GM18526 (cell line): ENCODE results near the gene ZMYND8.

Source experiments
- POLR2A ChIP-seq: IDR thresholded peaks from 3 replicates; pipeline ENCODE4 v1.6.1; 2011; ENCODE audit not compliant: insufficient read length; ENCODE audit errors: extremely low read depth

Gene ZMYND8

GRCh38 chr20:47236639-47236900 lies 119.9 kb downstream of the ZMYND8 start:
- no peak for TF ChIP-seq POLR2A

DNA sequence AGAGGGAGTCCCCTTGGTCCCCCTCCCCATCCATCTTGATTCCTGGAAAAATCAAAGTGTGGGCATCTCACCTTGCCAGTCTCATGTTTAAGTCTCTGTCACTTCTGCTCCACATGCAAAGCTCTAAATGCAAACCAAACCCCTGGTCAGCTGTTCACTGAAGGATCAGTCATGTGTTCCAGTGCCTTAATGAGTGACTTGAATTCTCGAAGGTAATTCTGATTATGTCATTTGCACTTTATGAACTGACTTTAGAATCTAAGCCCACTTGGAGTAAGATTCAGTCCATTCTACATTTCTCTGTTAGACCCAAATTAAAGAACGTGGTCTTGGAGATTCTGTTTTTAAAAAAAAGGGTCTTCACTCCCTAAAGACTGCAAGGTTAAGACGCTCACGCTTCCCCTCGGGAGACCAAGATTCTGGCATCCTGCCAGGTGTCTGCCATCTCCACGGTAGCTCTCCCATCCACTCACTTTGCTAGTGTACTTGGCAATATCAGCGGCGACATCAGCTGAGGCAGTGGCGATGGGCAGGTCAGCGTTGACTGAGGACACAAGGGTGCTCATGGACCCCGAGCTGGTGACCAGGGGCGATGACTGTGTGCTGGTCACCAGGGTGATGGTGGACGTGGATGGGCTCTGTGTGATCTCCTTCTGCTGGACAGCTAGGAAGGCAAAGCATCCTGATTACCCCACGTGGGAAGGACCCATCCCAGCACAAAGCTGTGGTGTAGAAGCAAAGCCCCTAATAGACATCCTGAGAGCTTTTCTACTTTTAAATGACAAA lies 120.5 kb downstream of the ZMYND8 start:
- TF ChIP-seq POLR2A: no peak

DNA sequence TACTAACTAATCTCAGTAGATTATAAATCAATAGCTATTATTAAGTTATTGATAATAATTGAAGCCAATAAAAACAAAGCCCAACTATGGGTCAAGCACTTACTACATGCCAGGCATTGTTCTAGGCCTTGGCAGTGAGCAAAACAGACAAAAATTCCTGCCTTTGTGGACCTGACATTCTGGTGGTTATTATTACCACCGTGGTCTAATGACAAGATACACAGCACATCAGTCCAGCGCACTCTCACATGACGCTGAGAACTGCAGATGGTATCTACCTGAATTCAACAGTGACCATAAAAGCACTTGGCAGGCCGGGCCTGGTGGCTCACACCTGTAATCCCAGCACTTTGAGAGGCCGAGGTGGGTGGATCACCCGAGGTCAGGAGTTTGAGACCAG lies 121.4 kb downstream of the ZMYND8 start:
- TF ChIP-seq POLR2A: no peak

- TF ChIP-seq POLR2A: no peak
These were observed 122.9 kb downstream of the ZMYND8 start for GRCh38 chr20:47233333-47234188.

GRCh38 chr20:47232518-47232917 lies 124.0 kb downstream of the ZMYND8 start:
- TF ChIP-seq POLR2A: no peak

DNA sequence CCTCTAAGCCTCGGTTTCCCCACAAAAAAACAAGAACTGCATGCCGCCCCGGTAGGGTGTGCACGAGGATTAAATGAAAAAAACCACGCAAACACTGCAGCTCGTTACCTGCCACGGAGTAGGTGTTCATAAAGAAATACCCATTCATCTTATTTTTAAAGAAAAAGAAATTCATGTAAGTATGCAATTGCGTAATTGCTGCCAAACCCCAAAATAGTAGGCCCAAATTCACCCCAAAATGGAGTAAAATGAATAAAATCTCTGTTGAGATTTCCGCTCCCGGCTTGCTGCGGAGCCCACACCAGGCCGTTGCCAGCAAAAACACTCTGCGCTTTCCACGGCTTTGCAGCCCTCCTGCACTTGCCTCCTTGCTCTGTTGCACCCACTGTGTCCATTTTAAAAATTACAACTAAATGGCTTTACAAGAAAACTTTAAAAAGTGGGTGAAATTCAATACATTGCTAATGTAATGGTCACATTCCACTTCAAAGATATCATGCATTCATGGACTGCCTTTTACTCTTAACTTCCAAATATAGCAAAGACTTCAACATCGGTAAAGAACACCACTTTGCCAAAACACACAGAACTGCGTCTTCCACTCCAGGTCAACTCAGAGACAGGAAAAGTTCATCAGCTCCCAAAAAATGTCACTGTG lies 125.0 kb downstream of the ZMYND8 start:
- no peak for TF ChIP-seq POLR2A

DNA sequence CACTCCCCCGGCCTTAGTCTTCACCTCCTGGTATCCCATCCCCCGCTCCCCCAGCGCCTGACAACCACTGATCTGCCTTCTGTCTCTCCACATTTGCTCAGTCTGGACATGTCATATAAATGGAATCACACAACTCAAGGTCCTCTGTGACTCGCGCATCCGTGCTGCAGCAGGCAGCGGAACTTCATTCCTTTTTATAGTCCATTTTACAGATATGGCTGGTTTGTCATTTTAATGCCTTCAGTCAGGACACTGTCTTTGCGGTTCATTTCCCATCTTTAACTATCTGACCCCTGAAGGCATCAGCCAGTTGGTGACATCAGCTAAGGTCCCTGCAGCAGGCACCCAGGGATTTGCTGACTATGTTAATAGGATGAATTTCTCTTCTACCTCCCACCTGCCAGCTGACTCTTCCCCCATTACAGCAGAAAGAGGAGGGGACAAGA lies 125.7 kb downstream of the ZMYND8 start:
- no peak for TF ChIP-seq POLR2A

DNA sequence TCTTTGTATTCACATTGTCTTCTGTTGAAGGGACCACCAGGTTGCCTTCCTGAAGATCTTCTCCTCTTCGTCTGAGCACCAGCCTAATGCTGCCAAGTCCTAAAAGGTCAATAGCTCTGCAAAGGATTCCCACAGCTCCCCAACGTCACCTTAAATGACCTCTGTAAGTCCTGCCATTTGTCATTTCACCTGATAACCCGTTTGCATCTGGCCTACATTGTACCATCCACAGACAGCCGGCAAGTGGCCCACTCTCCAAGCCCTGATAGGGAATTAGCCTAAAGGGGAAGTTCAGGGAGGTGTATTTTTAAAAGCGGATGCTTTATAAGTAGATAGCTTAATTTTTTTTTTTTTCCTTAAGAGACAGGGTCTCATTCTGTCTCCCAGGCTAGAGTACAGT lies 127.8 kb downstream of the ZMYND8 start:
- no peak for TF ChIP-seq POLR2A

DNA sequence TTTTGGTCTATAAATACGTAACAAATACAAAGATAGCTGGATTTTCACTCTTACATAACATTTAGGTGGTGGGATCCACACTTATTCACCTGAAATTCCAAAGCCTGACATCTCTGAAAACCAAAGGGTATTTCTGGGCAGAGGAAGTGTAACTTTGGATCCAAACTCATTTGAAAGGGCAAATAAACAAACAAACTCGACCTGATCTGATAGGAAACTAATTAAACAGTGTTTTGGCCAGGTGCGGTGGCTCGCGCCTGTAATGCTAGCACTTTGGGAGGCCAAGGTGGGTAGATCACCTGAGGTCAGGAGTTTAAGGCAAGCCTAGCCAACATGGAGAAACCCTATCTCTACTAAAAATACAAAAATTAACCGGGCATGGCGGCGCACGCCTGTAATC lies 128.9 kb downstream of the ZMYND8 start:
- no peak for TF ChIP-seq POLR2A

- TF ChIP-seq POLR2A: no peak
These were observed 129.4 kb downstream of the ZMYND8 start for GRCh38 chr20:47227119-47227518.

GRCh38 chr20:47225458-47225857 lies 131.0 kb downstream of the ZMYND8 start:
- no peak for TF ChIP-seq POLR2A

DNA sequence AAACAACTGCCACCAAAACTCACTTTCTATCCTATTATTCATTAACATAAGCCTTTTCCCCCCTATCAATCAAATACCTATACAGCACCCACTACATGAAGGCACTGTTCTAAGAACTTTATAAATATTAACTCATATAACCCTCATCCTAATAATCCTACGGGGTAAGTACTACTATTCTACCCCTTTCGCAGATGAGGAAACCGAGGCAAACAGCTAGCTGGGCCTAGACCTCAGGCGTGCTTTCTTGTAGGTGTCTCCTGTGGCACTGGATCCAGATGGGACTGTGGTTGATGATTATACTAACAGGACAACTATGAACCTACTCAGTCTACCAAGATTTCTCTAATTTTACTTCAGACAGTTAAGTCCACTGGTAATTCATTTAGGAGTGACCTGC lies 131.6 kb downstream of the ZMYND8 start:
- no peak for TF ChIP-seq POLR2A

DNA sequence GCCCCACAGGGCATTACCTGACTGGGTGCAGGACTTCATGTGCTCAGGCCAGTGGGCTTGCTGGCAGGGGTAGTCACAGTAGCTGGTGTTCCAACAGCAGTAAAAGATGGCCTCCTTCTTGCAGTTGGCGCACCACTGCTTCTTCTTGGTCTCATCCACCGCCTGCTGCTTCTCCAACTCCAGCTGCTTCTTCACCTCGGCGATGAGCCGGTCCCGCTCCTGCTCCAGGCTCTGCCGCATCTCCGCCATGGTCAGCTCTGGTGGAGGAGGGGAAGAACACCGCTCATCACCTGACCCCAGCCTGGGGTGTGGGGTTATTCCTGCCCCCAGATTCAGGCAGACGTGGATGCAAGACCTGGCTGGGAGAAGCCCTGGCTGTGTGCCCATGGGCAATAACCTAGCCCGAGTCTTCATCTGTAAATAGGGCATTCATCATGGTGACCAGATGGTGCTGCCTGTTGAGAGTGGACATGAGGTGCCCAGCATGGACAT lies 132.2 kb downstream of the ZMYND8 start:
- TF ChIP-seq POLR2A: no peak

- TF ChIP-seq POLR2A: no peak
These were observed 132.6 kb downstream of the ZMYND8 start for GRCh38 chr20:47223896-47224295.

- no peak for TF ChIP-seq POLR2A
These were observed 133.9 kb downstream of the ZMYND8 start for GRCh38 chr20:47222468-47223119.
